CD4-positive, alpha-beta T cell treated with Interleukin-15 for 1 hour (primary cell): ENCODE results near the gene PDZD7.

ENCODE experiments used
- DNase-seq: peaks from one replicate; pipeline ENCODE4 v3.0.0-alpha.2; 2020

PDZD7 gene

DNA sequence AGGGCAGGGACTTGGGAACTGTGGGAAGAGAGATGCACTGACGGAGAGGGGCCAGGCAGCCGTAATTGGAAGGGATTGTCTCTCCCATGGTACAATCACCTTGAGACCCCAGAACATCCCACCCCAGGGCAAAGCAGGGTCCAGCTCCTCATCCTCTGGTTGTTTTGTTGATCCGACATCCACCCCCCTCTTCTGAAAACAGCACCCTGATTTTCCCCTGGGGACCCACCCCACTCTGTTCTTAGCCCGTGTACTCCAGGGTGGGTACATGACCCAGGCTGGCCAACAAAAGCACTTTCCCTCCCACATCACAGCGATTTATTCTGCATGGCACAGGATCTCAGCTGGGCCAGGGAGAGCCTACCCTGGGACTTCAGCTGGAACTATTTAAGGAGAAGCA is 14.1 kb downstream of the PDZD7 start:
- no peak for DNase-seq

DNA sequence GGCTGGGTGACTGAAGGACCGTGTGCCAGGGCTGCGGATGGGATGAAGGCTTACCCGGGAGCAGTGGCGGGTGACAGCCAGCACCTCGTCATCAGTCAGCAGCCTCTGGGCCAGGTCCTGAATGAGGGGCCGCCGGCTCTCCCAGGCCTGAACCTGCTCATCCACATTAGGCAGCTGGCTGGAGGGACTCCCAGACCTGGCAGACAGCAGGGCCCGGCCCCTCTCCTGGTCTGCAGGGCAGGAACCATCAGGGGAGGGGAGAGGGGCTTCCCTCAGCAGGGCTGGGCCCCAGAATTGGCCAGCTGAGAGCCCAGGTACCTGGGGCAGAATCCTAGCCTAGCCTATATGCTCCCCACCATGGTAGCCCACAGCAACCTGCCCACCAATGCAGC is 15.4 kb downstream of the PDZD7 start:
- DNase-seq, result no peak

DNA sequence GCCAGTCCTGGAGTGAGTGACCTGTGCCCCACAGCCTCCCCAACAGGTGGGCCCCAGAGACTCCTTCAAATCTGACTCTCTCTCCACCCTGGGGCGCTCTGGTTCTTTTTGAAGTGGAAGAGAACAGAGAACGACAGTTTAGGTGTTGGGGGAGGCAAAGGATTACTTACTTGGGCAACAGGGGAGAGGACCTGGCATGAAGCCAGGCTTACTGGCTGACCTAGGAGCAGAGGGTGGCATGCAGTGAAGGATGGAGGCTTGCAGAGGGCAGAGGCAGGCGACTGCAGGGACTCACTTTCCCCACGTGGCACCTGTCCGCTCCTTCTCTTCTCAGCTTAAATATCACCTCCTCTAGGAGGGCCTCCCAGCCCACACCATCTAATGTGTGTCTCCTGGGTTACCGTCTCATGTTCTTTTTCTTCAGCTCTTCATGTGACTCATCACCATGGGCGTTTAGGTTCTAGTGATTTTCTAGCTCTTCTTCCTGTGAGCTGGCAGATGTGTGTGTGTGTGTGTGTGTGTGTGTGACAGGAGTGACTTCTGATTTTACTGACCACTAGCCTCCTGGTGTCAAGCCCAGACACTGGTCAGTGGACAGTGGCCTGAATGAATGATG is 15.9 kb downstream of the PDZD7 start:
- no peak for DNase-seq

DNA sequence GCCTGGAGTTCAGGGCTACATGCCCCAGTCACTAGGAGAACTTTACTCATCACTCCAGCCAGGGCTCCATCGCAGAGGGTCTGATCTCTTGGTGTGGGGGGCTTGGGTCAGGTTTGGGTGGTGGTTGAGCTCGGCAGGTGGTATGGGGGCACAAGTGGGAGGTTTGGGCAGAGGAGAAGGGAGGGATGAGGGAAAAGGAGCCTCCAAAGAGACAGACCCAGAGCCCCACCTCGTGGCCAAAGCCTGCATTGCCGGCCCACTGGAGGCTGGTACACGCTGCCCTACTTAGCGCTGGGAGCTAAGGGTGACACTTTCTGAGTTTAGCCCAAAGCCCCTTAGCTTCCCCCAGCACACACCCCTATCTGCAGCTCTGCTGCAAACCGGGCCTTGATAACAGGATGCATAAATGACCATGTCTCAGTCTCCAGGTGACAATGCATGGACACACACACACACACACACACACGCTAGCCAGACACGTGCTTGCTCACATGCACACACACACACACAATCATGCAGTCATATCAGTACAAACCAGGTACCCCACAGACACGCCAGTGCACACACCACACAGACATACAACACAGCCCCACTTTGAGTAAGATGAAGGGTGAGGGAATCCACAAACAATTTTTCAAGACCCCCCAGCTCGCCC is 16.6 kb downstream of the PDZD7 start:
- peak; percentile 63 for DNase-seq

DNA sequence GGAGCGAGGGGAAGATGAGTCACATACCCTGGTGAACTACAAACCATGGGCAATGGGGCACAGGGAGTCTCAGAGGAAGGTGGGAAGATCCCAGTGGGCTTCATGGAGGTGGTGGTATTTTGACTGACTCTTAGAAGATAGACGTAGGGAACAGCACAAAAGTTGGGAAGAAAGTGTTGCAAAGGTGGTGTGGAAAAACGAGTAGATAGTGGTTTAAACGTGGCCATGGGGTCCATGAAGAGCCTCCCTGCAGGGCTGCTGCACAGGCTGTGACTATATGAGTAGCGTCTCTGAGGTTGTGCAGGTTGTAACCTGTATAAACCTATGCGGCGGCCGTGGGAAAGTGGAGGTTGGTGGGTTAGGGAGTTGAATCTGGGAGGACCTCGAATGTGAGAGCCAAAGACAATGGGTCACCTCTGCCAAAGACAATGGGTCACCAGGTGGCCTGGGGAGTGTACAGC is 17.5 kb downstream of the PDZD7 start:
- no peak for DNase-seq

DNA sequence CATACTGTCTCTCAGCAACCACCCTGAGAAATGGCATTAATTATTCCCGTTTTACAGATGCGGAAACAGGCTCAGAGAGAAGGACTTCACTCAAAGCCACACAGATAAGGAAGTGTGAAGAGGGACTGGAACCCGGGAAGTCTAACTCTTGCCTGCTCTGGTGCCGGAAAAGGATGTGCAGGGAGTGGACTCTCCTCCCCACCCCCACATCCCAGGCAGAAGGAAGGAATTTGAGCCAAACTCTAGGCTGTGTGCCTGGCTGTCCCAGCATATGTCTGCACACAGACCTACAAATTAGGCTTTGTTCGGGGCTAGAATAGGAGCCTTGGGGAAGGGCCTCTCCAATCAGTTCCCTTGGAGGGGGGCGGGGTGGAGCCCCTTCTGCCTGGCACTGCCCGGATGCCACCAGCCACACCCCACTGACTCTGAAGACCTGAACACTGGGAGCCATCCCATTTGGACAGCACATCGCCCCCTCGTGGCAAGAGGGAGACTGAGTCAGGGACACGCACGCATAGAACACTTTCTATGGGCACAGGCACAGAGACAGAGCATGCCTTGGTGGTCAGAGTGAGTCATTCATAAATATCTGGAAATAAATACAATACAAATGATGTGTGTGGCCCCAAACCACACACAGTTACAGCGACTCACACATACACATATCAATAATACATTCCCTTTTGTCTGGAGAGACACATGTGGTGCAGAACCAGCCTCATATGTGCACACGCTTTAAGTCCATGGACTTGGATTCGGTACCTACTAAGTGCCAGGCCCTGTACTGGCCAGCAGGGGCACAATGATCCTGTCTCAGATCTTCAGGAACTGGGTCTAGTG is 18.2 kb downstream of the PDZD7 start:
- DNase-seq, result peak; percentile 78

DNA sequence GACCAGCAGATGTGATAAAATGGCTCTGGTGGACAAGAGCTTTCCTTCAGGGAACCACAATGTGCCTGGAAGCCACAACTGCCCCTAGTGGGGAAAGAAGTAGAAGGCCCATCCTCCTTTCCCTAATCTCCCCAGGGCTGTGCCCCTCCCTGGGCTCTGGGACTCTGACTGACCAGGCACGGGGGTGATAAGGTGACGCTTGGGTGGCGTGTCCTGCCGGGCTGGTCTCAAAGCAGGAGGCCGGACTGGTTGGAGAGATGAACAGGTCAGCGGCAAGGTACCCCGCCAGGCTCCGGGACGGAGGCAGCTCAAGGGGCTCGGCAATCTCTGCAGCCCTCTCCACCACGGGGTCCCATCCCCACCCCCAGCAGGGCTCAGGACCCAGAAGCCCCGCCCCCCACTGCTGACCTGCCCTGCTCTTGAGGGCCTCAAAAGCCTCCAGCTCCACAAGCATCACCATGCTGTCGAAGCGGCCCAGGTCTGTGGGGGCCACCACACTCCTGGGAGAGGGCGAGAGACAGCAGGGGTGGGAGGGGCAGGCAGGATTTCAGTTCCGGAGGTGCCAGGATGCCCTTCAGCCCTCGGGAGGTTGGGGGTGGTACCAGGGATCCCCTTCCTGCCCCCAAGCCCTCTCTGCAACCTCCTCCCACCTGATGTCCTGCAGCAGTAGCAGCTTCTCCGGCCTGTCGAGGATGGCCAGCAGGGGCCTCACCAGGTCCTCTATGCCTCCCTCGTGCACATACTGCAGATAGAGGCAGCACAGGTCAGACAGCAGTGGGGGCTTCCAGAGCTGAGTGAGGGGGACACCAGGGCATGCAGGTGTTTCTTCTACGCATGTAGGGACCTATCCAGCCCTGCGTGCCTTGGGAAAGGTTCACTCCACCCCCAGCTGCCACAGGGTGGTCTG is 19.2 kb downstream of the PDZD7 start:
- no peak for DNase-seq

DNA sequence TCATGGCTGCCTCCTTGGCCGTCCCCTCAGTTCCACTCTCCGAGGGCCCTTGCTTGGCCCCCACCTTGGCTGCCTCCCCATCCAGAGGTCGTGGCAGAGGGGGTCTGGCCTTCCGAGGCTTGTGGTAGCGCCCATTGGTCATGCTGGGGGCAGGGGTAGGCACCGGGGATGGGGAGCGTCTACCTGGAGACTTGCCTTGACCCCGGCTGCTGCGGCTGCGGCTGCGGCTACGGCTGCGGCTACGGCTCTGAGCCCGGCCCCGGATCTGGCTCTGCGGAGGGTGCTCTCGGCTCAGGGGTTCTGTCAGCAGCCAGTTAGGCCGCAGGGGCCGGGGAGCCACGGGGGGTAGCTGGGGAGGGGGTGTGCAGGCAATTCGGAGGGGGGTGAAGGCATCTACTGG is 20.6 kb downstream of the PDZD7 start:
- no peak for DNase-seq

DNA sequence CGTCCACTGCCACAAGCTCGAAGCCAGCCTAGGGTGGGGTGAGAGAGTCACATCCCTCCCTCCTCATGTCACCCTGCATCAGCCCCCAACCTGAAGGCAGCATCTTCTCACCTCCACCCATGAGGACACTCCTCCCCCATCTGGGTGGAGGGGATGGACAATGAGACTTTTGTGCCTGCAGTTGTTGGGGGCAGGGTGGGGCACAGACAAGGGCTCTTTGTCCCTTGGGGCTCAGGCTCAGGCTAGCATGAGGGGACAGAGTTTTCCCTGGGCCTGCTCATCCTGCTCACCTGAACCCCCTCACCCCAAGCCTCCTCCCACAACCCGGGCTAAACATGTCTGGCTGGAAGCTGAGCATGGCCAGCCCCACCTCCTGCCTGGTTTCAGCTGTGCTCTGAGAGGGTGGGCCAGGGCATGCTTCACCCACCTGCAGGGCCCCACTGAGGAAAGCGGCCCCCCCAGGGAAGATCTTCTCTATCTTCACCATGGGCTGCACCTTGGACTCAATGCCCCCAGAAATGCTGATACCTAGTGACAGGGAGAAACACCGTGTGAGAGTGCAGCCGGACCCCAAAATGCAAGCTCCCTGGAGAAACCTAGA is 22.0 kb downstream of the PDZD7 start:
- DNase-seq, result no peak

DNA sequence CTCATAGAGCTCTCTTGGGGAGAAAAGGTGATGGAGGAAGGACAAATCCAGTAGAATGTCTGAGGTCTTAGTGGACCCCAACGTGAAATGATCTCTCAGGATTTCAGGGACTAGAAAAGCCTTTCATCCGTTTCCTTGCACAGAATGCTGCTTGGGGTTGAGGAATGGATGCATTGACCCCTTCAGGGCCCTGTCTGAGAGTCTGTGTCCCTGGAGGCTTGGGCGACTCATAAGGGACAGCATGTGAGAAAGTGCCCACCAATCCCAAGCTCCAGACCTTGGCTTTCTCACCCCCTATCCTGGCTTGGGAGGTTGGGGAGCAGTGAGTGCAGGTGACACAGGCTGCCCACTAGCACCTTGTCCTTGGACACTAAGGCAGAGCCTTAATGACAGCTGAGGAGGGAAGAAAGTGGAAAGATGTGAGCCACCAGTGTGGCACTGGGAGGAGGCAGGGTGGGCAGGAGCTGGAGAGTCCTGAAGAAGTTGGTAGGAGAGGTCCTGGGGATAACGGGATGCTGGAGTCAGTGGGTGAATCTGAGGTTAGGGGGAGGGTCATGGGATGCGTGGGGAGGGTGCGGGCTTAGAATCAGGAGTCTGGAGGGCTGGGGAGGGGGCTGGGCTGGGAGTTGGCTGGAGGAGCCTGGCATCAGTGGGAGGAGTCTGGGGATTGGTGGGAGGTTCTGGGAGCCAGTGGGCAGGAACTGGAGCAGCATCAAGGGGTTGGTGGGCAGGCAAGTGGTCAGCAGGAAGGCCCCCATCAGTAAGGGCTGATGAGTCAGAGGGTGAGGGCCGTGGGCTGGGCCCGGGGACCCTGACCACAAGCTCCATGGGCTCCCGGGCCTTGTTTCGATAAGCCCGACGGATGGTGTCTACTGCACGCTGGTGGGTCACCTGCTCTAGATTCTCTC is 22.8 kb downstream of the PDZD7 start:
- no peak for DNase-seq

DNA sequence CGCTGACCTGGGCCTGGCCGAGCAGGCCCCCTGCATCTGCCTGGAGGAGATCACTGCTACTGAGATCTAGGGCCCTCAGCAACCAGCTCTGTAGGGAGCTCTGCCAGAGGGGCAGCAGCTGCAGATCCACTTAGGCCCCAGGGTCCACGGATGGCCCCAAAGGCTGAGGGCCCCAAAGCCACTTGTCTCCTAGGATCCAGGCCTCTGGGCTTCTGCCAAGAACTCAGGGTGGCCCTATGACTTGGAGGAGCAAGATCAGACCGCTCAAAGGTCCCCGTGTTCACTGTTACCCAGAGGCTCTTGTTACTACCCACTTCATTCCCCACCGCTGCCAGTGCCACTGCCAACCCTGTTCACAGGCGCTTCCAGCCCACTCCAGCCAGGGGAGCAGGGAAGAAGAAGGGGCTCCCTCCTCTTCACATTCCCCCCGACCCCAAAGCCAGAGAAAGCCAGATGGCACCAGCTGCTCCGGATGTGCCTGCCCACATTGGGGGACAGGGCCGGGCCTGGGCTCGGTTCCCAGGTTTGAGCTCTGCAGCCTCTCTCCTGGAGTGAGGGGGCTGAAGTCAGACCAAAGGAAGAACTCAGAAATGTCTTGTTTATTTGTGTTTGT is 23.7 kb downstream of the PDZD7 start:
- no peak for DNase-seq

DNA sequence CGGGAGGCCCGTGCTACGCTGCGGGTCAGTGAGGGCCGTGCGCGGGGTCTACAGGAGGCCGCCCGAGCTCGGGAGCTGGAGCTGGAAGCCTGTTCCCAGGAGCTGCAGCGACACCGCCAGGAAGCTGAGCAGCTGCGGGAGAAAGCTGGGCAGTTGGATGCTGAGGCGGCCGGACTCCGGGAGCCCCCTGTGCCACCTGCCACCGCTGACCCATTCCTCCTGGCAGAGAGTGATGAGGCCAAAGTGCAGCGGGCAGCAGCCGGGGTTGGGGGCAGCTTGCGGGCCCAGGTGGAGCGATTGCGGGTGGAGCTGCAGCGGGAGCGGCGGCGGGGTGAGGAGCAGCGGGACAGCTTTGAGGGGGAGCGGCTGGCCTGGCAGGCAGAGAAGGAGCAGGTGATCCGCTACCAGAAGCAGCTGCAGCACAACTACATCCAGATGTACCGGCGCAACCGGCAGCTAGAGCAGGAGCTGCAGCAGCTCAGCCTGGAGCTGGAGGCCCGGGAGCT is 24.3 kb downstream of the PDZD7 start:
- DNase-seq, result no peak

DNA sequence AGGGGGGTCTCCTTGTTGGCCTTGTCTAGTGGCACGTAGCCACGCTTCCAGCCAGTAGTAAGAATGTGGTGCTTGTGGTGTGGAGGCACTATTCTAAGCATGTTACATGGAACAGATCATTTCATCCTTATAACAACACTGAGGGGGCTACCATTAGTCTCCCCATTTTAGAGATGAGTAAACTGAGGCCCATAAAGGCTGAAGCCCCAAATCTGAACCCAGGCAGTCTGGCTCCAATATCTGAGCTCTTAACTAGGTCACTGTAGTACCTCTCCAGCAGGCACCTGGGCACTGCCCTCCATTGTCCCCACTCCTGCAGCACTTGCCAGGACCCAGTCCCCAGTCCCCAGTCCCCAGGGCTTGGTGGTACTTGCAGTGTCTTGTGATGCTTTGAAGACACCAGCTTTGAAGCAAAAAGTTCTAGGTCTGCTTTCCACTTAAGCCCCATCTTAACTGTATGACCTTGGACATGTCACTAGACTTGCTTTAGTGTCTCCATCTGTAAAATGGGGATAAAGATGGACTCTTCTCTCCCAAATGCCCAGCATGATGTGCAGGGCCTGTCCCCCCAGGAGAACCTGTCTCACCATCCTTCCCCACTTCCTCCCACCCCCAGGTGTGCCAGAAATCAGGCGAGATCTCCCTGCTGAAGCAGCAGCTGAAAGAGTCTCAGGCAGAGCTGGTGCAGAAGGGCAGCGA is 24.9 kb downstream of the PDZD7 start:
- DNase-seq, result no peak

DNA sequence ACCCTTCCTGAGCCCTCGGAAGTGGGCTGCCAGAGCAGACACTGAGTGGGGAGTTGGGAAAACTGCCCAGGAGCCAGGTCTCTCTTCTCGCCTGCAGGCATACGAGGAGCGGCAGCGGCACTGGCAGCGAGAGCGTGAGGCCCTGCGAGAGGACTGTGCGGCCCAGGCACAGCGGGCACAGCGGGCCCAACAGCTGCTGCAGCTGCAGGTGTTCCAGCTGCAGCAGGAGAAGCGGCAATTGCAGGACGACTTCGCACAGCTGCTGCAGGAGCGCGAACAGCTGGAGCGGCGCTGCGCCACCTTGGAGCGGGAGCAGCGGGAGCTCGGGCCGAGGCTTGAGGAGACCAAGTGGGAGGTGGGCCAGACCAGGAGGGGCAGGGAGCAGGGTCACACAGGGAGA is 25.6 kb downstream of the PDZD7 start:
- DNase-seq, result no peak

DNA sequence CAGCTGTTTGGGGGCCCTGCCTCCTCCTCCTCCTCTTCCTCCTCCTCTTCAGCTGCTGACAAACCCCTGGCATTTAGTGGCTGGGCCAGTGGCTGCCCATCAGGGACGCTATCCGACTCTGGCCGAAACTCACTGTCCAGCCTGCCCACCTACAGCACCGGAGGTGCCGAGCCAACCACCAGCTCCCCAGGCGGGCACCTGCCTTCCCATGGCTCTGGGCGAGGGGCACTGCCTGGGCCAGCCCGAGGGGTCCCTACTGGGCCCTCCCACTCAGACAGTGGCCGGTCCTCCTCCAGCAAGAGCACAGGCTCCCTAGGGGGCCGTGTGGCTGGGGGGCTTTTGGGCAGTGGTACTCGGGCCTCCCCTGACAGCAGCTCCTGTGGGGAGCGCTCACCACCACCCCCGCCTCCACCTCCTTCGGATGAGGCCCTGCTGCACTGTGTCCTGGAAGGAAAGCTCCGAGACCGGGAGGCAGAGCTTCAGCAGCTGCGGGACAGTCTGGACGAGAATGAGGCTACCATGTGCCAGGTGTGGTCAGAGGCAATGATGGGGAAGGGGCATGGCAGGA is 27.2 kb downstream of the PDZD7 start:
- DNase-seq, result no peak

DNA sequence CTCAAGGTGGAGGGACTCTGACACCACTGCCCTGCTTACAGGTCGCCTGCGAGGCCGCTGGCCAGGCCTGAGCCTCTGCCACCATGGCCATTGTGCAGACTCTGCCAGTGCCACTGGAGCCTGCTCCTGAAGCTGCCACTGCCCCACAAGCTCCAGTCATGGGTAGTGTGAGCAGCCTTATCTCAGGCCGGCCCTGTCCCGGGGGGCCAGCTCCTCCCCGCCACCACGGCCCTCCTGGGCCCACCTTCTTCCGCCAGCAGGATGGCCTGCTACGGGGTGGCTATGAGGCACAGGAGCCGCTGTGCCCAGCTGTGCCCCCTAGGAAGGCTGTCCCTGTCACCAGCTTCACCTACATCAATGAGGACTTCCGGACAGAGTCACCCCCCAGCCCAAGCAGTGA is 28.5 kb downstream of the PDZD7 start:
- DNase-seq, result no peak

DNA sequence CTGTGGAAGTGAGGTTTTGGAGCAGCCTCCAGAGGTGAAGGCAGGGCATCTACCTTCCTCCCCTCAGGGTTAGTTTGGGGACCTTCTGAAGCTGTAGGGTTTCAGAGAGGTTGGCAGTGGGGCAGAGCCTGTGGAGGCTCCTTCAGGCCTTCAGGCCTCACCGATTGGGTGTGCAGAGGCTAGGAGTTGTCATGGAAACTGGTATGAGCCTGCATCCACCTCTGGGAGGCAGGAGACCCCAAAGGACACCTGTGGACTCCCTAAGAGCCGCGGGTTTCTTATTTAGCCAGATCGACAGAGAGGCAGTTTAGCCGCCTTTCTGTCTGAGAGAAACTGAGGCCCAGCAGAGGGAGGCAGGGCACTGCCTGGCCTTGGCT is 29.3 kb downstream of the PDZD7 start:
- no peak for DNase-seq

DNA sequence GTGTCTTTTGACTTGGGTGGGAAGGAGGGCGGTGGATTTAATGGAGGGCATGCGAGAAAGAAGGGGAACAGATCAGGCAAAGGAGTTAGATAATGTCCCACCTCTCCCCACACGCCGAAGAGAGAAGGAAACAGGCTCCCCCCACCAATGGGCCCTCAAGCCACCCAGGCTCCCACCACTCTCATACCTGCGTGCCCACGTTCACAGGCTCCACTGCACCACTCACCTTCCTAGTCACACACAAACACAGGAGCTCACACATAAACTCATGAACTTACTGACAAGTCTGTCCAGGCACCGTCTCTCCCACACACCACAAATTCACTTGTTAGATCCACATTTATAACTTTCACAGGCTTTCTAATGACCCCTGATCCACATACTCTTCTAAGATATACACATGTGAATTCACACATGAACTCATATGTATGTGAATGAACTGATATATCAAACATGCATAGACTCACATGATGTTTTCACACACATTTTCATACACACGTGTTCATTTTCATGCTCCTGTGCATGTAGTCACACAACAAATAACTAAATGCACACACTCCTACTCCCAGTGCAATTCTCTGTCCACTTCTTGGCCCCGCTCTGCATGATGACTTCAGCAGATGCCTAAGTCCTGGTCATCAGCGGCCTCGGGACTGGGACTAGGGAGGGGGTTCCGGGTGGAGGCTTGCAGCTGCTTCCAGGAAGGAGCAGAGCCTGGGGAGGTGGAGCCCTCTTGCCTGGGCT is 29.8 kb downstream of the PDZD7 start:
- DNase-seq, result no peak
